ENCODE results near the gene CCT6A. TPM values are rescaled to one million over a fixed set of nuclear protein-coding genes. Genes with fewer than 3 reads are reported as not detected.
"Not testable (repeated sequence)": the region's sequence is repeated elsewhere in the genome, so short reads cannot be mapped to it uniquely, and the experiment has no call there.

The CCT6A gene
- 42.0 TPM for total RNA-seq
- polyA plus RNA-seq = 10 to 100 TPM; 82.1 to 96.2 (median 89.8) TPM

- Histone ChIP-seq H3K4me3 (ENCODE audit: low read depth, low read length) (peak within 1 kb of the TSS; percentile 83), H3K27me3 (ENCODE audit: control insufficient read depth, insufficient read depth, low read length) (no peaks in the 10 kb centered on the region), H3K9me3 (ENCODE audit: control insufficient read depth in 2 of 2, low read length in 2 of 2) (no peaks in the 10 kb centered on the region), H3K27ac (ENCODE audit: insufficient read depth, low read length, poor library complexity, severe bottlenecking) (peak within 1 kb of the TSS; percentile 84), H3K4me1 (ENCODE audit: control insufficient read depth, insufficient read depth, low read length, poor library complexity, severe bottlenecking) (peaks cover 28% of the 10 kb centered on the region), H3K36me3 (ENCODE audit: control insufficient read depth, insufficient read depth, low read length) (peaks cover 33% of the 10 kb centered on the region)
- no peaks in the 10 kb centered on the region for H3K27me3 Mint-ChIP-seq
- peak within 1 kb of the TSS; percentile 89 to 97 (median 96) for H3K27ac Mint-ChIP-seq
- peak within 1 kb of the TSS; percentile 90 to 98 (median 94) for H3K4me3 Mint-ChIP-seq
- peaks cover 4% of the 10 kb centered on the region for H3K36me3 Mint-ChIP-seq
- DNase-seq = peak; percentile 84 to 94 (median 91)
- H3K4me1 Mint-ChIP-seq = peaks cover 13 to 52% (median 29%) of the 10 kb centered on the region in 4 donors
- peak; percentile 94 to 95 for ATAC-seq (ENCODE audit: low read depth in 2 of 2)
- no peaks in the 10 kb centered on the region for H3K9me3 Mint-ChIP-seq
These were observed at the start of gene CCT6A, which contains the start of gene PSPH for GRCh38 chr7:56051339-56052191. Gene CCT6A (plus strand): TSS chr7:56051765. CDS start chr7:56051849, 84 bp downstream. Gene PSPH (minus strand): TSS chr7:56051444. CDS start chr7:56021212, 30,232 bp downstream.

GRCh38 chr7:56003749-56004148, 47.8 kb upstream of the CCT6A start:
- Histone ChIP-seq H3K27me3 (ENCODE audit: control insufficient read depth, insufficient read depth, low read length) (no peaks in the 10 kb centered on the region), H3K4me3 (ENCODE audit: low read depth, low read length) (no peak overlapping the region), H3K4me1 (ENCODE audit: control insufficient read depth, insufficient read depth, low read length, poor library complexity, severe bottlenecking) (no peaks in the 10 kb centered on the region), H3K9me3 (ENCODE audit: control insufficient read depth in 2 of 2, low read length in 2 of 2) (no peaks in the 10 kb centered on the region), H3K36me3 (ENCODE audit: control insufficient read depth, insufficient read depth, low read length) (peaks cover 5% of the 10 kb centered on the region), H3K27ac (ENCODE audit: insufficient read depth, low read length, poor library complexity, severe bottlenecking) (no peak overlapping the region)
- ATAC-seq (ENCODE audit: low read depth in 2 of 2) (no peak), DNase-seq (no peak)
- Mint-ChIP-seq H3K36me3 (peaks cover 9% of the 10 kb centered on the region), H3K4me1 (peaks cover 0 to 3% (median 0%) of the 10 kb centered on the region in 4 donors), H3K9me3 (no peaks in the 10 kb centered on the region), H3K4me3 (no peak overlapping the region), H3K27ac (no peak overlapping the region), H3K27me3 (no peaks in the 10 kb centered on the region)

- no peak for DNase-seq
- Histone ChIP-seq H3K27me3 (ENCODE audit: control insufficient read depth, insufficient read depth, low read length) (no peaks in the 10 kb centered on the region), H3K4me1 (ENCODE audit: control insufficient read depth, insufficient read depth, low read length, poor library complexity, severe bottlenecking) (no peaks in the 10 kb centered on the region), H3K4me3 (ENCODE audit: low read depth, low read length) (no peak overlapping the region), H3K27ac (ENCODE audit: insufficient read depth, low read length, poor library complexity, severe bottlenecking) (no peak overlapping the region), H3K36me3 (ENCODE audit: control insufficient read depth, insufficient read depth, low read length) (no peaks in the 10 kb centered on the region), H3K9me3 (ENCODE audit: control insufficient read depth in 2 of 2, low read length in 2 of 2) (no peaks in the 10 kb centered on the region)
- Mint-ChIP-seq H3K27ac (no peak overlapping the region), H3K36me3 (no peaks in the 10 kb centered on the region), H3K4me3 (no peak overlapping the region), H3K9me3 (no peaks in the 10 kb centered on the region), H3K4me1 (no peaks in the 10 kb centered on the region), H3K27me3 (no peaks in the 10 kb centered on the region)
- no peak for ATAC-seq (ENCODE audit: low read depth in 2 of 2)
These were observed 44.4 kb upstream of the CCT6A start for GRCh38 chr7:56007167-56007652.

- ATAC-seq (ENCODE audit: low read depth in 2 of 2) = no peak
- no peaks in the 10 kb centered on the region for H3K4me1 ChIP-seq (ENCODE audit: control insufficient read depth, insufficient read depth, low read length, poor library complexity, severe bottlenecking)
- H3K4me3 Mint-ChIP-seq = no peak overlapping the region
- H3K9me3 ChIP-seq (ENCODE audit: control insufficient read depth in 2 of 2, low read length in 2 of 2) = no peaks in the 10 kb centered on the region
- H3K9me3 Mint-ChIP-seq = no peaks in the 10 kb centered on the region
- no peaks in the 10 kb centered on the region for H3K36me3 Mint-ChIP-seq
- H3K4me3 ChIP-seq (ENCODE audit: low read depth, low read length) = no peak overlapping the region
- H3K36me3 ChIP-seq (ENCODE audit: control insufficient read depth, insufficient read depth, low read length) = no peaks in the 10 kb centered on the region
- no peaks in the 10 kb centered on the region for H3K27me3 ChIP-seq (ENCODE audit: control insufficient read depth, insufficient read depth, low read length)
- no peak overlapping the region for H3K27ac ChIP-seq (ENCODE audit: insufficient read depth, low read length, poor library complexity, severe bottlenecking)
- no peaks in the 10 kb centered on the region for H3K4me1 Mint-ChIP-seq
- no peak for DNase-seq
- no peaks in the 10 kb centered on the region for H3K27me3 Mint-ChIP-seq
- peak overlapping the region in 1 of 3 donors; percentile 12 for H3K27ac Mint-ChIP-seq
These were observed 43.7 kb upstream of the CCT6A start for GRCh38 chr7:56007891-56008290.

- no peaks in the 10 kb centered on the region for H3K9me3 Mint-ChIP-seq
- DNase-seq (no peak), ATAC-seq (ENCODE audit: low read depth in 2 of 2) (no peak)
- no peaks in the 10 kb centered on the region for H3K27me3 ChIP-seq (ENCODE audit: control insufficient read depth, insufficient read depth, low read length)
- H3K27ac ChIP-seq (ENCODE audit: insufficient read depth, low read length, poor library complexity, severe bottlenecking) = no peak overlapping the region
- H3K4me1 Mint-ChIP-seq = no peaks in the 10 kb centered on the region
- H3K4me1 ChIP-seq (ENCODE audit: control insufficient read depth, insufficient read depth, low read length, poor library complexity, severe bottlenecking) = no peaks in the 10 kb centered on the region
- H3K9me3 ChIP-seq (ENCODE audit: control insufficient read depth in 2 of 2, low read length in 2 of 2) = no peaks in the 10 kb centered on the region
- no peaks in the 10 kb centered on the region for H3K36me3 ChIP-seq (ENCODE audit: control insufficient read depth, insufficient read depth, low read length)
- H3K27me3 Mint-ChIP-seq = no peaks in the 10 kb centered on the region
- H3K4me3 Mint-ChIP-seq = no peak overlapping the region
- no peaks in the 10 kb centered on the region for H3K36me3 Mint-ChIP-seq
- no peak overlapping the region for H3K27ac Mint-ChIP-seq
- H3K4me3 ChIP-seq (ENCODE audit: low read depth, low read length) = no peak overlapping the region
These were observed 41.9 kb upstream of the CCT6A start for GRCh38 chr7:56009695-56010094.

GRCh38 chr7:56017015-56017414, 34.5 kb upstream of the CCT6A start:
- H3K9me3 ChIP-seq (ENCODE audit: control insufficient read depth in 2 of 2, low read length in 2 of 2); DNase-seq; H3K4me3 Mint-ChIP-seq; H3K27ac ChIP-seq (ENCODE audit: insufficient read depth, low read length, poor library complexity, severe bottlenecking); H3K27ac Mint-ChIP-seq; H3K4me1 Mint-ChIP-seq; H3K9me3 Mint-ChIP-seq; H3K4me1 ChIP-seq (ENCODE audit: control insufficient read depth, insufficient read depth, low read length, poor library complexity, severe bottlenecking); ATAC-seq (ENCODE audit: low read depth in 2 of 2); H3K36me3 ChIP-seq (ENCODE audit: control insufficient read depth, insufficient read depth, low read length); H3K27me3 Mint-ChIP-seq; H3K4me3 ChIP-seq (ENCODE audit: low read depth, low read length); H3K36me3 Mint-ChIP-seq; H3K27me3 ChIP-seq (ENCODE audit: control insufficient read depth, insufficient read depth, low read length): not testable (repeated sequence)

GRCh38 chr7:56019501-56019900, 32.1 kb upstream of the CCT6A start:
- Histone ChIP-seq H3K4me1 (ENCODE audit: control insufficient read depth, insufficient read depth, low read length, poor library complexity, severe bottlenecking) (no peaks in the 10 kb centered on the region), H3K4me3 (ENCODE audit: low read depth, low read length) (no peak overlapping the region), H3K36me3 (ENCODE audit: control insufficient read depth, insufficient read depth, low read length) (no peaks in the 10 kb centered on the region), H3K27ac (ENCODE audit: insufficient read depth, low read length, poor library complexity, severe bottlenecking) (no peak overlapping the region), H3K9me3 (ENCODE audit: control insufficient read depth in 2 of 2, low read length in 2 of 2) (no peaks in the 10 kb centered on the region), H3K27me3 (ENCODE audit: control insufficient read depth, insufficient read depth, low read length) (no peaks in the 10 kb centered on the region)
- Mint-ChIP-seq H3K4me1 (no peaks in the 10 kb centered on the region), H3K36me3 (no peaks in the 10 kb centered on the region), H3K9me3 (no peaks in the 10 kb centered on the region), H3K27ac (no peak overlapping the region), H3K27me3 (no peaks in the 10 kb centered on the region), H3K4me3 (no peak overlapping the region)
- ATAC-seq (ENCODE audit: low read depth in 2 of 2) (no peak), DNase-seq (no peak)

- no peaks in the 10 kb centered on the region for H3K36me3 ChIP-seq (ENCODE audit: control insufficient read depth, insufficient read depth, low read length)
- H3K4me3 Mint-ChIP-seq = no peak overlapping the region
- H3K36me3 Mint-ChIP-seq = peaks cover 4% of the 10 kb centered on the region
- ATAC-seq (ENCODE audit: low read depth in 2 of 2) (no peak), DNase-seq (no peak)
- H3K27me3 ChIP-seq (ENCODE audit: control insufficient read depth, insufficient read depth, low read length) = no peaks in the 10 kb centered on the region
- peaks cover 0 to 2% (median 0%) of the 10 kb centered on the region in 4 donors for H3K4me1 Mint-ChIP-seq
- no peaks in the 10 kb centered on the region for H3K9me3 ChIP-seq (ENCODE audit: control insufficient read depth in 2 of 2, low read length in 2 of 2)
- H3K4me1 ChIP-seq (ENCODE audit: control insufficient read depth, insufficient read depth, low read length, poor library complexity, severe bottlenecking) = no peaks in the 10 kb centered on the region
- no peak overlapping the region for H3K4me3 ChIP-seq (ENCODE audit: low read depth, low read length)
- no peaks in the 10 kb centered on the region for H3K27me3 Mint-ChIP-seq
- H3K27ac Mint-ChIP-seq = no peak overlapping the region
- H3K9me3 Mint-ChIP-seq = no peaks in the 10 kb centered on the region
- no peak overlapping the region for H3K27ac ChIP-seq (ENCODE audit: insufficient read depth, low read length, poor library complexity, severe bottlenecking)
These were observed 28.1 kb upstream of the CCT6A start for GRCh38 chr7:56023500-56023899.

Measured in CD4-positive, CD25-positive, alpha-beta regulatory T cell (primary cell).